Liver (tissue), 3 donors: Measurements from ENCODE around the gene THEMIS2.

Experiments
- ATF3 ChIP-seq: IDR thresholded peaks from 2 replicates; pipeline ENCODE4 v1.6.1; 2016; ENCODE audit warnings: antibody characterized with exemption
- CTCF ChIP-seq: fragments of 150-350 bp; IDR thresholded peaks from 2 replicates; pipeline ENCODE4 v1.5.1; 2017; ENCODE audit warnings: improper control_type of control experiment, low read depth, low read length; ENCODE audit not compliant: missing input control
- EGR1 ChIP-seq, 2 donors: IDR thresholded peaks; 2 replicates each; pipeline ENCODE4 v1.6.1; 2016 to 2018; ENCODE audit warnings: antibody characterized with exemption in 2 of 2, low read depth in 2 of 2
- FOXA1 ChIP-seq: IDR thresholded peaks from 2 replicates; pipeline ENCODE4 v1.6.1; 2016; ENCODE audit warnings: antibody characterized with exemption
- JUND ChIP-seq, 2 donors: IDR thresholded peaks; 2 replicates each; pipeline ENCODE4 v1.6.1; 2016; ENCODE audit warnings: antibody characterized with exemption in 2 of 2
- MAX ChIP-seq: IDR thresholded peaks from 2 replicates; pipeline ENCODE4 v1.6.1; 2016; ENCODE audit warnings: antibody characterized with exemption
- NR2F2 ChIP-seq: IDR thresholded peaks from 2 replicates; pipeline ENCODE4 v1.6.1; 2016; ENCODE audit warnings: antibody characterized with exemption
- REST ChIP-seq: IDR thresholded peaks from 2 replicates; pipeline ENCODE4 v1.6.1; 2016; ENCODE audit warnings: antibody characterized with exemption, mild to moderate bottlenecking
- SP1 ChIP-seq: IDR thresholded peaks from 2 replicates; pipeline ENCODE4 v1.6.1; 2018; ENCODE audit warnings: antibody characterized with exemption, mild to moderate bottlenecking
- TAF1 ChIP-seq: conservative IDR thresholded peaks from 2 replicates; pipeline ENCODE4 v1.6.1; 2016; ENCODE audit warnings: antibody characterized with exemption, mild to moderate bottlenecking
- ZBTB33 ChIP-seq: IDR thresholded peaks from 2 replicates; pipeline ENCODE4 v1.6.1; 2016; ENCODE audit warnings: antibody characterized with exemption
- donor health status: healthy.
- donor health status: healthy.

- TF ChIP-seq CTCF (no peak), JUND (IDR thresholded peaks at IDR 0.05) (no peak), SP1 (no peak), ATF3 (no peak), NR2F2 (no peak), MAX (no peak), REST (no peak), TAF1 (no peak), ZBTB33 (no peak), FOXA1 (no peak), EGR1 (IDR thresholded peaks at IDR 0.05; ENCODE audit: low read depth in 2 of 2) (no peak)
These were observed 8.0 kb upstream of the THEMIS2 start for GRCh38 chr1:27864264-27864895.
